ENCODE data around the gene CACNG1. TPM values are rescaled to one million over a fixed set of nuclear protein-coding genes. Genes with fewer than 3 reads are reported as not detected.

Gene CACNG1
- total and polyA plus RNA-seq, 2 donors (not counting 1 experiment from before 2014, with no cell fraction given), result not detected

DNA sequence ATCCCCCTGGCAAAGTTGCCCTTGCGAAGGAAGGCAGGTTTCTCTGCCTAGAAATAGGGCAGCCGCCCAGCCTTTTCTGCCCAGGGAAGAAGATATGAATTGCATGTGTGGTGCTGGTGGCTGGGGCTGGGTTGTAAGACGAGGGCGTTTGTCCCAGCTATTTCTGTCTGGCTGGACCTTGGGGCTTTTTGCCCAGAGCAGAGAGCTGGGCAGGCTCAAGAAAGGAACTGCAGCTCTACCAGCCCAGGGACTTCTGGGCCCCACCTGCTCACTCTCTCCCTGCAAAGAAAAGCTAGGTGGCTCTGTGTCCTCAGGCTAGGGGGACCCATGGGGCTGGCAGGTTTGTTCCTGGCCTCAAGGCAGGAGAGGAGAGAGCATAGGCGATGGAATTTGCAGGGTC, 586 bp downstream of the CACNG1 start:
- H3K4me2 ChIP-seq (ENCODE audit: extremely low read depth, insufficient read depth, low read length), result no peak overlapping the region
- no peak overlapping the region for H3K27ac ChIP-seq (ENCODE audit: insufficient read depth, low read length)
- DNase-seq (ENCODE audit: low read depth in 2 of 2), result no peak

DNA sequence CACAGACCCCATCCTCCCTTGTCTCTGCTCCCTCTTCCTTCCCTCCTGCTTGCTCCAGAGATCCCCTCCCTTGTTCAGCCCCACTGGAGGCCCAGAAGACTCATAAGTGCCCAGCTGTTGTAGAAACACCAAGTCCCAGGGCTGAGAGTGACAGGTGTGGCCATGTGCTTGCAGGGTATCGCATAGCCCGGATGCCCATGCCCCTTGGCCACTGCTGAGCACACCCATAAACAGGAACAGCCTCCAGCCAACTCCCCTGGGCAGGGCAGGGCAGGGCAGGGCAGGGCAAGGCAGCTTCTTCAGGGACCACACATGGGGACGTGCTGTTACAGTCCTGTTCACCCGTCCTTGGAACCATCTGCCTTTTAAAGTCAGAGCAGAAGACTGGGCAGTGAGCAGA, 2.0 kb downstream of the CACNG1 start:
- H3K4me3 ChIP-seq (replicated peaks in 1 of 4; ENCODE audit: control extremely low read depth in 1 of 4, insufficient read depth in 1 of 4, low read depth in 3 of 4, low read length in 4 of 4), result no peak overlapping the region
- no peak overlapping the region for H3K4me2 ChIP-seq (ENCODE audit: extremely low read depth, insufficient read depth, low read length)
- no peaks in the 10 kb centered on the region for H3K9me3 ChIP-seq (ENCODE audit: control insufficient read depth, insufficient read depth, low read depth, low read length)
- H3K27me3 ChIP-seq (ENCODE audit: control insufficient read depth, insufficient read depth, low read length), result peaks cover 5% of the 10 kb centered on the region
- H2AFZ ChIP-seq (ENCODE audit: low read length), result no peak overlapping the region
- no peaks in the 10 kb centered on the region for H4K20me1 ChIP-seq (ENCODE audit: control insufficient read depth, extremely low read depth, insufficient read depth, low read length)
- TF ChIP-seq, protein P1, sequence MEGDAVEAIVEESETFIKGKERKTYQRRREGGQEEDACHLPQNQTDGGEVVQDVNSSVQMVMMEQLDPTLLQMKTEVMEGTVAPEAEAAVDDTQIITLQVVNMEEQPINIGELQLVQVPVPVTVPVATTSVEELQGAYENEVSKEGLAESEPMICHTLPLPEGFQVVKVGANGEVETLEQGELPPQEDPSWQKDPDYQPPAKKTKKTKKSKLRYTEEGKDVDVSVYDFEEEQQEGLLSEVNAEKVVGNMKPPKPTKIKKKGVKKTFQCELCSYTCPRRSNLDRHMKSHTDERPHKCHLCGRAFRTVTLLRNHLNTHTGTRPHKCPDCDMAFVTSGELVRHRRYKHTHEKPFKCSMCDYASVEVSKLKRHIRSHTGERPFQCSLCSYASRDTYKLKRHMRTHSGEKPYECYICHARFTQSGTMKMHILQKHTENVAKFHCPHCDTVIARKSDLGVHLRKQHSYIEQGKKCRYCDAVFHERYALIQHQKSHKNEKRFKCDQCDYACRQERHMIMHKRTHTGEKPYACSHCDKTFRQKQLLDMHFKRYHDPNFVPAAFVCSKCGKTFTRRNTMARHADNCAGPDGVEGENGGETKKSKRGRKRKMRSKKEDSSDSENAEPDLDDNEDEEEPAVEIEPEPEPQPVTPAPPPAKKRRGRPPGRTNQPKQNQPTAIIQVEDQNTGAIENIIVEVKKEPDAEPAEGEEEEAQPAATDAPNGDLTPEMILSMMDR (conservative IDR thresholded peaks at IDR 0.05 in 1 of 2, IDR thresholded peaks at IDR 0.05 in 1 of 2; ENCODE audit: low read depth in 1 of 2, low read length in 2 of 2), result no peak
- no peak for TF ChIP-seq EZH2 (IDR thresholded peaks at IDR 0.05; ENCODE audit: low read length, missing control alignments)
- no peak overlapping the region for H3K27ac ChIP-seq (ENCODE audit: insufficient read depth, low read length)
- H3K9ac ChIP-seq (ENCODE audit: insufficient read depth, low read length), result no peak overlapping the region
- no peak for DNase-seq (ENCODE audit: low read depth in 2 of 2)
- H3K4me1 ChIP-seq (ENCODE audit: control insufficient read depth, extremely low read depth, insufficient read depth, low read length), result no peaks in the 10 kb centered on the region
- no peaks in the 10 kb centered on the region for H3K36me3 ChIP-seq (ENCODE audit: control insufficient read depth, insufficient read depth, low read length)
- H3K79me2 ChIP-seq (ENCODE audit: control insufficient read depth, insufficient read depth, low read length), result no peaks in the 10 kb centered on the region

More for the DNA sequence above, 586 bp downstream of the CACNG1 start:
- Histone ChIP-seq H3K79me2 (ENCODE audit: control insufficient read depth, insufficient read depth, low read length) (no peaks in the 10 kb centered on the region), H4K20me1 (ENCODE audit: control insufficient read depth, extremely low read depth, insufficient read depth, low read length) (no peaks in the 10 kb centered on the region), H3K27me3 (ENCODE audit: control insufficient read depth, insufficient read depth, low read length) (peaks cover 5% of the 10 kb centered on the region), H2AFZ (ENCODE audit: low read length) (no peak overlapping the region), H3K9me3 (ENCODE audit: control insufficient read depth, insufficient read depth, low read depth, low read length) (no peaks in the 10 kb centered on the region), H3K36me3 (ENCODE audit: control insufficient read depth, insufficient read depth, low read length) (no peaks in the 10 kb centered on the region), H3K4me3 (replicated peaks in 1 of 4; ENCODE audit: control extremely low read depth in 1 of 4, insufficient read depth in 1 of 4, low read depth in 3 of 4, low read length in 4 of 4) (no peak overlapping the region), H3K4me1 (ENCODE audit: control insufficient read depth, extremely low read depth, insufficient read depth, low read length) (no peaks in the 10 kb centered on the region), H3K9ac (ENCODE audit: insufficient read depth, low read length) (no peak overlapping the region)
- no peak for TF ChIP-seq EZH2 (IDR thresholded peaks at IDR 0.05; ENCODE audit: low read length, missing control alignments)
- TF ChIP-seq, protein P1 (conservative IDR thresholded peaks at IDR 0.05 in 1 of 2, IDR thresholded peaks at IDR 0.05 in 1 of 2; ENCODE audit: low read depth in 1 of 2, low read length in 2 of 2), result no peak

DNA sequence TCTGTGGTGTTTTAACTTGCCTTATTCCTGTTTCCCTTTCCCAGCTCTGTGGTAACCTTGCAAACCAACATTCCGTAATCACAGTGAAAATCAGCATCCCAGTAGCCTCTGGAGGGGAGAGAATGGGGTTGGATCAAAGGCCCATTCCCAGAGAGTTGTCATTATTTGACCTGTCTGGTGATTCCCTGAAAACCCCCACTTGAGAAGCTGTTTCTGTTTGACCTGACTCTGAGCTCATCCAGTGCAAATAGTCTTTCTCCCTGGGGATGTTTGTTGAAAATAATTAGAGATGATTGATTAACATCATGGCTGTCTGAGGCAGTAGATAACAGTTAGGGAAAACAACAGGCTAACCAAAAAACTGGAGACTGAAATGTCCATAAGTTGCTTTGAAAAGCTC, 3.0 kb downstream of the CACNG1 start:
- Histone ChIP-seq H3K4me3 (replicated peaks in 1 of 4; ENCODE audit: control extremely low read depth in 1 of 4, insufficient read depth in 1 of 4, low read depth in 3 of 4, low read length in 4 of 4) (no peak overlapping the region), H2AFZ (ENCODE audit: low read length) (no peak overlapping the region), H3K27ac (ENCODE audit: insufficient read depth, low read length) (no peak overlapping the region), H3K4me1 (ENCODE audit: control insufficient read depth, extremely low read depth, insufficient read depth, low read length) (no peaks in the 10 kb centered on the region), H3K27me3 (ENCODE audit: control insufficient read depth, insufficient read depth, low read length) (peaks cover 4% of the 10 kb centered on the region), H3K9ac (ENCODE audit: insufficient read depth, low read length) (no peak overlapping the region), H3K36me3 (ENCODE audit: control insufficient read depth, insufficient read depth, low read length) (no peaks in the 10 kb centered on the region), H3K9me3 (ENCODE audit: control insufficient read depth, insufficient read depth, low read depth, low read length) (no peaks in the 10 kb centered on the region), H3K79me2 (ENCODE audit: control insufficient read depth, insufficient read depth, low read length) (no peaks in the 10 kb centered on the region), H4K20me1 (ENCODE audit: control insufficient read depth, extremely low read depth, insufficient read depth, low read length) (no peaks in the 10 kb centered on the region), H3K4me2 (ENCODE audit: extremely low read depth, insufficient read depth, low read length) (no peak overlapping the region)
- TF ChIP-seq, protein P1 (conservative IDR thresholded peaks at IDR 0.05 in 1 of 2, IDR thresholded peaks at IDR 0.05 in 1 of 2; ENCODE audit: low read depth in 1 of 2, low read length in 2 of 2), result no peak
- no peak for TF ChIP-seq EZH2 (IDR thresholded peaks at IDR 0.05; ENCODE audit: low read length, missing control alignments)
- no peak for DNase-seq (ENCODE audit: low read depth in 2 of 2)

All from fibroblast of lung (primary cell).